Endothelial cell of umbilical vein (primary cell): ENCODE data around the gene SP3. TPM values are rescaled to one million over a fixed set of nuclear protein-coding genes. Genes with fewer than 3 reads are reported as not detected.

Experiments used
- BruUV-seq: library from RNA; stranded (reverse); fragments of 400-500 nt; replicated peaks from 2 replicates; lab custom pipeline; 2021; lab: Mats Ljungman, UMichigan
- CTCF ChIA-PET: fragments of 300-600, 350-600 bp; sonication (Branson Sonifier 250); formaldehyde crosslinking; loops from one replicate; lab custom pipeline; 2021; ENCODE audit warnings: antibody characterized with exemption, inconsistent platforms; lab: Charles Lee
- POLR2A ChIA-PET: fragments of 300-600, 350-600 bp; sonication (Branson Sonifier 250); formaldehyde crosslinking; loops from one replicate; lab custom pipeline; 2021; ENCODE audit warnings: antibody characterized with exemption, inconsistent platforms; lab: Charles Lee
- DNase-seq: peaks from one replicate; pipeline ENCODE4 v3.0.0-alpha.2; 2011; ENCODE audit warnings: low read depth, low spot score
- FAIRE-seq: peaks from 2 replicates; lab custom pipeline; 2011; peaks lifted over from hg19 to GRCh38; lab: Jason Lieb, UNC
- H2AFZ ChIP-seq: 2 replicates; pipeline ENCODE4 v1.6.0; 2012; ENCODE audit warnings: low read depth, low read length, control low read depth, inconsistent platforms
- H3K27ac ChIP-seq: 2 replicates; pipeline ENCODE4 v1.5.1; 2011; ENCODE audit warnings: low read depth, mild to moderate bottlenecking, control low read depth, low read length, moderate library complexity; ENCODE audit not compliant: insufficient read depth
- H3K27me3 ChIP-seq, 2 experiments: 2 replicates each; pipeline versions ENCODE4 v1.6.0 to v1.6.1; 2011; ENCODE audit warnings: low read length in 2 of 2, mixed read lengths in 1 of 2; ENCODE audit not compliant: control insufficient read depth in 2 of 2, insufficient read depth in 2 of 2
- H3K36me3 ChIP-seq, 2 experiments: 2 replicates in 1 of 2; 3 replicates in 1 of 2; pipeline ENCODE4 v1.5.1; 2011; ENCODE audit warnings: low read length in 2 of 2, mild to moderate bottlenecking in 1 of 2, moderate library complexity in 1 of 2; ENCODE audit not compliant: control insufficient read depth in 2 of 2, insufficient read depth in 2 of 2; ENCODE audit errors: extremely low read depth in 1 of 2
- H3K4me1 ChIP-seq: 3 replicates; pipeline ENCODE4 v1.5.1; 2011; ENCODE audit warnings: mild to moderate bottlenecking, low read length; ENCODE audit not compliant: control insufficient read depth, insufficient read depth; ENCODE audit errors: extremely low read depth
- H3K4me2 ChIP-seq: 2 replicates; pipeline ENCODE4 v1.6.1; 2011; ENCODE audit warnings: low read length, control low read depth, mixed read lengths; ENCODE audit not compliant: insufficient read depth
- H3K4me3 ChIP-seq, 3 experiments: fragments of 200-600 bp in 1 of 3; sonication (generic), shearing (Covaris generic) in 1 of 3; replicated peaks in 1 of 3; 2 replicates each; pipeline ENCODE4 v1.5.1; 2011 to 2016; ENCODE audit warnings: control low read depth in 3 of 3, low read length in 3 of 3, mild to moderate bottlenecking in 2 of 3, inconsistent platforms in 1 of 3, low read depth in 1 of 3, moderate library complexity in 1 of 3; ENCODE audit not compliant: insufficient read depth in 1 of 3
- H3K79me2 ChIP-seq: 2 replicates; pipeline ENCODE4 v1.6.0; 2012; ENCODE audit warnings: low read length, inconsistent platforms; ENCODE audit not compliant: control insufficient read depth, insufficient read depth
- H3K9ac ChIP-seq: replicated peaks from 2 replicates; pipeline ENCODE3; 2011; ENCODE audit warnings: low read length, control low read depth; ENCODE audit not compliant: insufficient read depth; ENCODE audit errors: extremely low read depth
- H3K9me1 ChIP-seq: replicated peaks from 3 replicates; pipeline ENCODE4 v1.6.0; 2011; ENCODE audit warnings: mild to moderate bottlenecking, low read length; ENCODE audit not compliant: control insufficient read depth, insufficient read depth; ENCODE audit errors: extremely low read depth
- H3K9me3 ChIP-seq: replicated peaks from 2 replicates; pipeline ENCODE4 v1.5.1; 2012; ENCODE audit warnings: low read length, inconsistent platforms; ENCODE audit not compliant: control insufficient read depth, insufficient read depth
- H4K20me1 ChIP-seq: replicated peaks from 2 replicates; pipeline ENCODE3; 2011; ENCODE audit warnings: mild to moderate bottlenecking, low read length; ENCODE audit not compliant: control insufficient read depth, insufficient read depth; ENCODE audit errors: extremely low read depth
- CTCF ChIP-seq, 2 donors: IDR thresholded peaks; 1 replicate in 1 of 2; 2 replicates in 1 of 2; pipeline ENCODE4 v1.5.1; 2011; ENCODE audit warnings: low read length in 2 of 2, mild to moderate bottlenecking in 2 of 2, moderate library complexity in 2 of 2, control low read depth in 1 of 2, inconsistent platforms in 1 of 2, low read depth in 1 of 2; ENCODE audit not compliant: insufficient read depth in 1 of 2; ENCODE audit errors: extremely low read depth in 1 of 2
- EZH2 ChIP-seq: IDR thresholded peaks from 2 replicates; pipeline ENCODE4 v1.6.1; 2012; ENCODE audit warnings: borderline replicate concordance, low read depth, mild to moderate bottlenecking, moderate library complexity, low read length, inconsistent platforms; ENCODE audit not compliant: severe bottlenecking
- FOS ChIP-seq: IDR thresholded peaks from 2 replicates; pipeline ENCODE4 v1.6.1; 2011; ENCODE audit warnings: mild to moderate bottlenecking, low read length, moderate library complexity, borderline replicate concordance; ENCODE audit not compliant: insufficient read depth
- GATA2 ChIP-seq: IDR thresholded peaks from 2 replicates; pipeline ENCODE4 v1.7.0; 2011; ENCODE audit warnings: low read depth, mild to moderate bottlenecking, moderate library complexity, mixed read lengths, low read length; ENCODE audit not compliant: insufficient read length, insufficient read depth
- JUN ChIP-seq: IDR thresholded peaks from 2 replicates; pipeline ENCODE4 v1.6.1; 2011; ENCODE audit warnings: borderline replicate concordance, low read depth; ENCODE audit not compliant: insufficient read length, insufficient read depth
- MAX ChIP-seq: IDR thresholded peaks from 2 replicates; pipeline ENCODE4 v1.6.1; 2011; ENCODE audit not compliant: insufficient read depth, insufficient read length
- MYC ChIP-seq: IDR thresholded peaks from one replicate; pipeline ENCODE4 v1.6.1; 2011; ENCODE audit warnings: mild to moderate bottlenecking, low read depth, low read length
- POLR2A ChIP-seq: IDR thresholded peaks from 2 replicates; pipeline ENCODE4 v1.6.1; 2012; ENCODE audit warnings: low read depth, mild to moderate bottlenecking, control low read depth, low read length
- POLR2AphosphoS5 ChIP-seq: IDR thresholded peaks from 2 replicates; pipeline ENCODE4 v1.6.1; 2012; ENCODE audit warnings: low read depth, mild to moderate bottlenecking, control low read depth, low read length, moderate library complexity; ENCODE audit not compliant: insufficient read depth
- dilution Hi-C: fragments of 300-500 bp; cut with MboI; formaldehyde crosslinking; loops from one replicate; pipeline ENCODE4 v1.15.0; 2019; ENCODE audit warnings: low sequenced_read_pairs; ENCODE audit not compliant: extremely low pct_ligation_motif_present
- intact Hi-C: fragments of 100-400 bp; cut with micrococcal nuclease; formaldehyde crosslinking; loops from one replicate; pipeline ENCODE4 v1.10.0; 2022
- polyA plus RNA-seq, 4 experiments: library from polyadenylated mRNA; depleted of rRNA in 3 of 4; stranded (reverse) in 3 of 4; unstranded in 1 of 4; fragments of >200 nt; gene quantifications; 2 replicates each; pipeline versions ENCODE4 v1.2.1 to v1.2.3, GENCODE V29; 2011 to 2012; ENCODE audit warnings: missing spikeins in 1 of 4
- total RNA-seq: library from RNA; stranded (reverse); gene quantifications from 2 replicates; pipeline ENCODE4 v1.2.3, GENCODE V29; 2021

Gene SP3
- total and polyA plus RNA-seq, 2 donors (not counting 3 experiments of a cell fraction or from before 2014, with no cell fraction given) = 23.9 to 59.0 TPM

- no peak for DNase-seq
- dilution Hi-C loops (no loop called here), intact Hi-C loops (no loop called here)
- no peaks in the 10 kb centered on the region for H3K27me3 ChIP-seq
- H3K9me1 ChIP-seq = no peaks in the 10 kb centered on the region
- H2AFZ ChIP-seq = no peak overlapping the region
- H3K79me2 ChIP-seq = peaks cover 93% of the 10 kb centered on the region
- H3K4me2 ChIP-seq = no peak overlapping the region
- H3K9ac ChIP-seq = no peak overlapping the region
- ChIA-PET POLR2A (no interaction called here), CTCF (no interaction called here)
- TF ChIP-seq EZH2 (no peak), GATA2 (no peak), JUN (no peak), CTCF (IDR thresholded peaks at IDR 0.05; ENCODE audit: extremely low read depth in 1 of 2, insufficient read depth in 1 of 2, low read depth in 1 of 2, low read length in 2 of 2) (no peak), MAX (no peak), POLR2AphosphoS5 (no peak), FOS (no peak), POLR2A (no peak), MYC (no peak)
- H3K36me3 ChIP-seq = peaks cover 0 to 3% of the 10 kb centered on the region in 2 experiments
- H3K9me3 ChIP-seq = no peaks in the 10 kb centered on the region
- no peak overlapping the region for H3K4me3 ChIP-seq
- H3K4me1 ChIP-seq = no peaks in the 10 kb centered on the region
- peaks cover 11% of the 10 kb centered on the region for H4K20me1 ChIP-seq
- no TSS peak for BruUV-seq
- H3K27ac ChIP-seq = no peak overlapping the region
- FAIRE-seq = no peak
Observed at GRCh38 chr2:173922760-173923159, 42.4 kb downstream of the SP3 start.
